Neuronal stem cell (in vitro differentiated cells): Measurements from ENCODE around the gene TBCEL.
"Not testable (repeated sequence)": the region's sequence is repeated elsewhere in the genome, so short reads cannot be mapped to it uniquely, and the experiment has no call there.

Experiments used
- DNase-seq: peaks from one replicate; pipeline ENCODE4 v3.0.0-alpha.2; 2013; ENCODE audit warnings: low spot score
- H2AFZ ChIP-seq: one replicate; pipeline ENCODE4 v1.6.1; 2013; ENCODE audit warnings: mild to moderate bottlenecking, low read length, inconsistent platforms
- H2AK5ac ChIP-seq: 2 replicates; pipeline ENCODE4 v1.6.1; 2013; ENCODE audit warnings: low read depth, mild to moderate bottlenecking, inconsistent platforms, low read length, moderate library complexity, mixed read lengths
- H2BK120ac ChIP-seq: 2 replicates; pipeline ENCODE4 v1.6.1; 2013; ENCODE audit warnings: low read depth, mild to moderate bottlenecking, inconsistent platforms, low read length, moderate library complexity, mixed read lengths
- H2BK12ac ChIP-seq: one replicate; pipeline ENCODE4 v1.6.1; 2013; ENCODE audit warnings: low read length, inconsistent platforms
- H2BK15ac ChIP-seq: 2 replicates; pipeline ENCODE4 v1.6.1; 2013; ENCODE audit warnings: mild to moderate bottlenecking, low read length, inconsistent platforms, mixed read lengths
- H2BK5ac ChIP-seq: one replicate; pipeline ENCODE4 v1.6.1; 2013; ENCODE audit warnings: inconsistent platforms, mild to moderate bottlenecking, low read length, moderate library complexity
- H3K14ac ChIP-seq: one replicate; pipeline ENCODE4 v1.6.1; 2013; ENCODE audit warnings: low read length, inconsistent platforms
- H3K18ac ChIP-seq: 2 replicates; pipeline ENCODE4 v1.6.1; 2013; ENCODE audit warnings: low read length, inconsistent platforms
- H3K23ac ChIP-seq: 2 replicates; pipeline ENCODE4 v1.6.1; 2013; ENCODE audit warnings: low read depth, mild to moderate bottlenecking, mixed read lengths, low read length, inconsistent platforms; ENCODE audit not compliant: poor library complexity
- H3K27ac ChIP-seq: replicated peaks from 3 replicates; pipeline ENCODE4 v1.5.1; 2013; ENCODE audit warnings: low read length, inconsistent platforms
- H3K27me3 ChIP-seq, 3 experiments: 2 replicates each; pipeline ENCODE4 v1.6.1; 2013; ENCODE audit warnings: low read length in 3 of 3, mild to moderate bottlenecking in 2 of 3, inconsistent platforms in 1 of 3, low read depth in 1 of 3, mixed read lengths in 1 of 3, moderate library complexity in 1 of 3; ENCODE audit not compliant: control insufficient read depth in 3 of 3, insufficient read depth in 3 of 3
- H3K36me3 ChIP-seq, 2 donors: replicated peaks in 1 of 2; 2 replicates each; pipeline ENCODE4 v1.6.1; 2013; ENCODE audit warnings: low read length in 2 of 2; ENCODE audit not compliant: control insufficient read depth in 2 of 2, insufficient read depth in 2 of 2
- H3K4ac ChIP-seq: 2 replicates; pipeline ENCODE4 v1.6.1; 2013; ENCODE audit warnings: inconsistent platforms, mild to moderate bottlenecking, low read length, moderate library complexity
- H3K4me1 ChIP-seq, 2 donors: 1 replicate in 1 of 2; 2 replicates in 1 of 2; pipeline ENCODE4 v1.6.1; 2013; ENCODE audit warnings: low read length in 2 of 2, low read depth in 1 of 2; ENCODE audit not compliant: control insufficient read depth in 2 of 2, insufficient read depth in 1 of 2
- H3K4me2 ChIP-seq: one replicate; pipeline ENCODE4 v1.6.1; 2013; ENCODE audit warnings: mild to moderate bottlenecking, low read length, inconsistent platforms; ENCODE audit not compliant: insufficient read depth, poor library complexity, severe bottlenecking
- H3K4me3 ChIP-seq, 2 donors: 2 replicates each; pipeline ENCODE4 v1.5.1; 2013; ENCODE audit warnings: low read length in 2 of 2, mild to moderate bottlenecking in 2 of 2, inconsistent platforms in 1 of 2, moderate library complexity in 1 of 2
- H3K79me1 ChIP-seq: one replicate; pipeline ENCODE4 v1.6.1; 2013; ENCODE audit warnings: low read depth, mild to moderate bottlenecking, inconsistent platforms, low read length, moderate library complexity
- H3K9ac ChIP-seq: one replicate; pipeline ENCODE4 v1.6.1; 2013; ENCODE audit warnings: mild to moderate bottlenecking, low read depth, low read length, inconsistent platforms; ENCODE audit not compliant: poor library complexity
- H3K9me3 ChIP-seq, 2 donors: replicated peaks in 1 of 2; 2 replicates each; pipeline versions ENCODE3 to v1.6.1; 2013; ENCODE audit warnings: low read length in 2 of 2, mild to moderate bottlenecking in 2 of 2, inconsistent platforms in 1 of 2, low read depth in 1 of 2, mixed read lengths in 1 of 2, moderate library complexity in 1 of 2; ENCODE audit not compliant: control insufficient read depth in 2 of 2, insufficient read depth in 1 of 2
- H4K8ac ChIP-seq: one replicate; pipeline ENCODE4 v1.6.1; 2013; ENCODE audit warnings: low read depth, mild to moderate bottlenecking, inconsistent platforms, low read length, moderate library complexity
- H4K91ac ChIP-seq: one replicate; pipeline ENCODE4 v1.6.1; 2013; ENCODE audit warnings: low read length, low read depth, mild to moderate bottlenecking, inconsistent platforms; ENCODE audit not compliant: poor library complexity
- WGBS, 2 donors: extraction: QIAGEN DNeasy Blood & Tissue Kit; methylation state at CpG; one replicate each; pipeline ENCODE4 v1.1.7; 2013; ENCODE audit warnings: missing lambda C conversion rate in 2 of 2, mixed read lengths in 1 of 2; ENCODE audit not compliant: insufficient read length in 2 of 2, insufficient replicate concordance in 1 of 2; ENCODE audit errors: extremely low coverage in 2 of 2; 5-methylcytosine and 5-hydroxymethylcytosine counted together

Gene TBCEL

GRCh38 chr11:121110871-121111724 lies 87.2 kb downstream of the TBCEL start:
- Histone ChIP-seq H2BK5ac (no peak overlapping the region), H2BK15ac (no peak overlapping the region), H3K23ac (no peak overlapping the region), H3K9ac (no peak overlapping the region), H3K4ac (no peak overlapping the region), H4K91ac (no peak overlapping the region), H2AFZ (no peak overlapping the region), H2BK12ac (no peak overlapping the region), H3K18ac (no peak overlapping the region), H3K27ac (no peak overlapping the region), H3K14ac (no peak overlapping the region), H2AK5ac (no peak overlapping the region), H3K4me3 (no peak overlapping the region), H3K4me2 (no peak overlapping the region), H3K9me3 (no peaks in the 10 kb centered on the region), H2BK120ac (no peak overlapping the region), H4K8ac (no peak overlapping the region), H3K27me3 (no peaks in the 10 kb centered on the region), H3K79me1 (no peaks in the 10 kb centered on the region), H3K4me1 (peaks cover 2 to 3% of the 10 kb centered on the region in 2 donors), H3K36me3 (no peaks in the 10 kb centered on the region)
- DNase-seq: no peak
- WGBS, 2 donors: no CpG with 5 or more reads among the region's 10 CpGs

GRCh38 chr11:121112498-121113455 lies 88.9 kb downstream of the TBCEL start:
- H2BK5ac ChIP-seq: no peak overlapping the region
- peak overlapping the region; percentile 66 for H2AK5ac ChIP-seq
- no peaks in the 10 kb centered on the region for H3K79me1 ChIP-seq
- H3K27me3 ChIP-seq: no peaks in the 10 kb centered on the region
- H3K9ac ChIP-seq: no peak overlapping the region
- H3K4me2 ChIP-seq: no peak overlapping the region
- peak overlapping the region; percentile 11 for H3K18ac ChIP-seq
- H3K36me3 ChIP-seq: no peaks in the 10 kb centered on the region
- H3K14ac ChIP-seq: no peak overlapping the region
- DNase-seq: peak; percentile 37
- H3K4me1 ChIP-seq: peaks cover 2 to 7% of the 10 kb centered on the region in 2 donors
- H3K4me3 ChIP-seq: no peak overlapping the region
- H3K4ac ChIP-seq: no peak overlapping the region
- no peak overlapping the region for H3K23ac ChIP-seq
- no CpG with 5 or more reads among the region's 32 CpGs for WGBS, 2 donors
- H2BK120ac ChIP-seq: no peak overlapping the region
- no peak overlapping the region for H2BK12ac ChIP-seq
- H2AFZ ChIP-seq: no peak overlapping the region
- no peak overlapping the region for H4K91ac ChIP-seq
- H2BK15ac ChIP-seq: no peak overlapping the region
- no peaks in the 10 kb centered on the region for H3K9me3 ChIP-seq
- no peak overlapping the region for H3K27ac ChIP-seq
- H4K8ac ChIP-seq: no peak overlapping the region

- no peaks in the 10 kb centered on the region for H3K9me3 ChIP-seq
- WGBS, 2 donors: no CpG with 5 or more reads among the region's 9 CpGs
- no peak overlapping the region for H3K27ac ChIP-seq
Observed at GRCh38 chr11:121113611-121114010, 89.7 kb downstream of the TBCEL start.

GRCh38 chr11:121115024-121115423 lies 91.1 kb downstream of the TBCEL start:
- H3K4me2 ChIP-seq, H3K4me3 ChIP-seq, H3K36me3 ChIP-seq, H3K79me1 ChIP-seq, H3K23ac ChIP-seq, H3K4ac ChIP-seq, H2BK15ac ChIP-seq, H3K18ac ChIP-seq, H3K27ac ChIP-seq, H2AFZ ChIP-seq, DNase-seq, H3K9me3 ChIP-seq, H2BK5ac ChIP-seq, H4K91ac ChIP-seq, H2AK5ac ChIP-seq, H2BK120ac ChIP-seq, H3K4me1 ChIP-seq, H4K8ac ChIP-seq, H3K14ac ChIP-seq, H2BK12ac ChIP-seq, H3K27me3 ChIP-seq, H3K9ac ChIP-seq: not testable (repeated sequence)
- no CpG with 5 or more reads among the region's 1 CpG for WGBS, 2 donors

More at GRCh38 chr11:121113611-121114010, 89.7 kb downstream of the TBCEL start:
- Histone ChIP-seq H3K79me1 (no peaks in the 10 kb centered on the region), H3K9ac (no peak overlapping the region), H2BK5ac (no peak overlapping the region), H3K4me3 (no peak overlapping the region), H3K23ac (no peak overlapping the region), H3K4me1 (peaks cover 2 to 8% of the 10 kb centered on the region in 2 donors), H3K36me3 (no peaks in the 10 kb centered on the region), H2AK5ac (no peak overlapping the region), H2BK12ac (no peak overlapping the region), H2BK15ac (no peak overlapping the region), H2AFZ (peak overlapping the region; percentile 13), H3K27me3 (no peaks in the 10 kb centered on the region), H4K91ac (no peak overlapping the region), H2BK120ac (no peak overlapping the region), H3K4ac (no peak overlapping the region), H3K18ac (no peak overlapping the region), H3K4me2 (no peak overlapping the region), H4K8ac (no peak overlapping the region), H3K14ac (no peak overlapping the region)
- no peak for DNase-seq
